Liver (tissue), 3 donors: ENCODE results near the gene DAGLA.

Experiments used
- ATF3 ChIP-seq: IDR thresholded peaks from 2 replicates; pipeline ENCODE4 v1.6.1; 2016; ENCODE audit warnings: antibody characterized with exemption
- CTCF ChIP-seq: fragments of 150-350 bp; IDR thresholded peaks from 2 replicates; pipeline ENCODE4 v1.5.1; 2017; ENCODE audit warnings: improper control_type of control experiment, low read depth, low read length; ENCODE audit not compliant: missing input control
- EGR1 ChIP-seq, 2 donors: IDR thresholded peaks; 2 replicates each; pipeline ENCODE4 v1.6.1; 2016 to 2018; ENCODE audit warnings: antibody characterized with exemption in 2 of 2, low read depth in 2 of 2
- GABPA ChIP-seq, 2 donors: IDR thresholded peaks in 1 of 2; conservative IDR thresholded peaks in 1 of 2; 2 replicates each; pipeline ENCODE4 v1.6.1; 2016; ENCODE audit warnings: antibody characterized with exemption in 2 of 2, mild to moderate bottlenecking in 1 of 2, moderate library complexity in 1 of 2
- HNF4G ChIP-seq: IDR thresholded peaks from 2 replicates; pipeline ENCODE4 v1.6.1; 2016; ENCODE audit warnings: antibody characterized with exemption
- JUND ChIP-seq, 2 donors: IDR thresholded peaks; 2 replicates each; pipeline ENCODE4 v1.6.1; 2016; ENCODE audit warnings: antibody characterized with exemption in 2 of 2
- MAX ChIP-seq: IDR thresholded peaks from 2 replicates; pipeline ENCODE4 v1.6.1; 2016; ENCODE audit warnings: antibody characterized with exemption
- RAD21 ChIP-seq, 2 donors: IDR thresholded peaks; 2 replicates each; pipeline ENCODE4 v1.6.1; 2016; ENCODE audit warnings: antibody characterized with exemption in 2 of 2, mild to moderate bottlenecking in 2 of 2
- REST ChIP-seq: IDR thresholded peaks from 2 replicates; pipeline ENCODE4 v1.6.1; 2016; ENCODE audit warnings: antibody characterized with exemption, mild to moderate bottlenecking
- RXRA ChIP-seq, 2 donors: IDR thresholded peaks; 2 replicates each; pipeline ENCODE4 v1.6.1; 2017 to 2018; ENCODE audit warnings: antibody characterized with exemption in 2 of 2, mild to moderate bottlenecking in 1 of 2
- SP1 ChIP-seq: IDR thresholded peaks from 2 replicates; pipeline ENCODE4 v1.6.1; 2018; ENCODE audit warnings: antibody characterized with exemption, mild to moderate bottlenecking
- TAF1 ChIP-seq: conservative IDR thresholded peaks from 2 replicates; pipeline ENCODE4 v1.6.1; 2016; ENCODE audit warnings: antibody characterized with exemption, mild to moderate bottlenecking
- YY1 ChIP-seq: IDR thresholded peaks from 2 replicates; pipeline ENCODE4 v1.6.1; 2016; ENCODE audit warnings: antibody characterized with exemption, mild to moderate bottlenecking
- donor health status: healthy.
- donor health status: healthy.

- no peak for TF ChIP-seq CTCF
- no peak for TF ChIP-seq YY1
- TF ChIP-seq REST = no peak
- no peak for TF ChIP-seq JUND (IDR thresholded peaks at IDR 0.05)
- TF ChIP-seq RAD21 (IDR thresholded peaks at IDR 0.05) = no peak
- no peak for TF ChIP-seq GABPA (IDR thresholded peaks at IDR 0.05 in 1 of 2, conservative IDR thresholded peaks at IDR 0.05 in 1 of 2)
- no peak for TF ChIP-seq SP1
- no peak for TF ChIP-seq EGR1 (IDR thresholded peaks at IDR 0.05; ENCODE audit: low read depth in 2 of 2)
- TF ChIP-seq ATF3 = no peak
- no peak for TF ChIP-seq MAX
- TF ChIP-seq HNF4G = no peak
- TF ChIP-seq TAF1 = no peak
- TF ChIP-seq RXRA (IDR thresholded peaks at IDR 0.05) = no peak
These were observed 29.4 kb downstream of the DAGLA start for GRCh38 chr11:61709572-61709971.
